ENCODE results near the gene SPTLC1. TPM values are rescaled to one million over a fixed set of nuclear protein-coding genes. Genes with fewer than 3 reads are reported as not detected.

Gene SPTLC1
- total and polyA plus RNA-seq, 2 of the 13 experiments (the other 11 are each of a cell fraction or from before 2014, with no cell fraction given): 56.2 to 72.5 TPM

DNA sequence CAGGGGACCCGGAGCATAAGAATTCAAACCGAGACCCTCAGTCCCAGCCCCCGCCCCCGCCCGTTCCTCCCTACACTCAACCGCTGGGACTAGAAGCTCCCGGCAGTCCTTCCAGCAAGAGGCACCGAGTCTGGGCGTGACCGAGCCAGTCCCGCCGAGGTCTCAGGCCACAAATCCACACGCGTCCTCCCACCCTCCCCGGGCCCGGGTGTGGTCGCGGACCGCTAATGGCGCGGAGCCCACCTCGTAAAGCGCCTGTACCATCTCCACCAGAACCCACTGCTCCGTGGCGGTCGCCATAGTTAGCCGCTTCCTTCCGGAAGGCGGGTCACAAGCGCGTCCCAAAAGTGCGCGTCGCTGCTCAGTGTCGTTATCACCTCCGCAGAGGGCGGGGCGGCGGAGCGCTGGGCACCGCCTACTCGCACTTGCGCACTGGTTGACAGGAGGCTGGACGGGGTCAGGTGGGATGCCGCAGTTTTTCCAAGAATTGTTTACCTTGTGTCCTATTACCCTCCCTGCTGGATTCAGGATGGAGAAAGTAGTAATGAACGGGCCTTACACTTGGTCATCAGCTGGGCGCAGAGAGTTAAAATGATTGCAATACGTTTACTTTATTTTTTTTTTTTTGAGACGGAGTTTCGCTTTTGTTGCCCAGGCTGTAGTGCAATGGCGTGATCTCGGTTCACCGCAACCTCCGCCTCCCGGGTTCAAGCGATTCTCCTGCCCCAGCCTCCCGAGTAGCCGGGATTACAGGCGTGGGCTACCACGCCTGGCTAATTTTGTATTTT is at the start of gene SPTLC1 (continued):
- TF ChIP-seq, protein P1, sequence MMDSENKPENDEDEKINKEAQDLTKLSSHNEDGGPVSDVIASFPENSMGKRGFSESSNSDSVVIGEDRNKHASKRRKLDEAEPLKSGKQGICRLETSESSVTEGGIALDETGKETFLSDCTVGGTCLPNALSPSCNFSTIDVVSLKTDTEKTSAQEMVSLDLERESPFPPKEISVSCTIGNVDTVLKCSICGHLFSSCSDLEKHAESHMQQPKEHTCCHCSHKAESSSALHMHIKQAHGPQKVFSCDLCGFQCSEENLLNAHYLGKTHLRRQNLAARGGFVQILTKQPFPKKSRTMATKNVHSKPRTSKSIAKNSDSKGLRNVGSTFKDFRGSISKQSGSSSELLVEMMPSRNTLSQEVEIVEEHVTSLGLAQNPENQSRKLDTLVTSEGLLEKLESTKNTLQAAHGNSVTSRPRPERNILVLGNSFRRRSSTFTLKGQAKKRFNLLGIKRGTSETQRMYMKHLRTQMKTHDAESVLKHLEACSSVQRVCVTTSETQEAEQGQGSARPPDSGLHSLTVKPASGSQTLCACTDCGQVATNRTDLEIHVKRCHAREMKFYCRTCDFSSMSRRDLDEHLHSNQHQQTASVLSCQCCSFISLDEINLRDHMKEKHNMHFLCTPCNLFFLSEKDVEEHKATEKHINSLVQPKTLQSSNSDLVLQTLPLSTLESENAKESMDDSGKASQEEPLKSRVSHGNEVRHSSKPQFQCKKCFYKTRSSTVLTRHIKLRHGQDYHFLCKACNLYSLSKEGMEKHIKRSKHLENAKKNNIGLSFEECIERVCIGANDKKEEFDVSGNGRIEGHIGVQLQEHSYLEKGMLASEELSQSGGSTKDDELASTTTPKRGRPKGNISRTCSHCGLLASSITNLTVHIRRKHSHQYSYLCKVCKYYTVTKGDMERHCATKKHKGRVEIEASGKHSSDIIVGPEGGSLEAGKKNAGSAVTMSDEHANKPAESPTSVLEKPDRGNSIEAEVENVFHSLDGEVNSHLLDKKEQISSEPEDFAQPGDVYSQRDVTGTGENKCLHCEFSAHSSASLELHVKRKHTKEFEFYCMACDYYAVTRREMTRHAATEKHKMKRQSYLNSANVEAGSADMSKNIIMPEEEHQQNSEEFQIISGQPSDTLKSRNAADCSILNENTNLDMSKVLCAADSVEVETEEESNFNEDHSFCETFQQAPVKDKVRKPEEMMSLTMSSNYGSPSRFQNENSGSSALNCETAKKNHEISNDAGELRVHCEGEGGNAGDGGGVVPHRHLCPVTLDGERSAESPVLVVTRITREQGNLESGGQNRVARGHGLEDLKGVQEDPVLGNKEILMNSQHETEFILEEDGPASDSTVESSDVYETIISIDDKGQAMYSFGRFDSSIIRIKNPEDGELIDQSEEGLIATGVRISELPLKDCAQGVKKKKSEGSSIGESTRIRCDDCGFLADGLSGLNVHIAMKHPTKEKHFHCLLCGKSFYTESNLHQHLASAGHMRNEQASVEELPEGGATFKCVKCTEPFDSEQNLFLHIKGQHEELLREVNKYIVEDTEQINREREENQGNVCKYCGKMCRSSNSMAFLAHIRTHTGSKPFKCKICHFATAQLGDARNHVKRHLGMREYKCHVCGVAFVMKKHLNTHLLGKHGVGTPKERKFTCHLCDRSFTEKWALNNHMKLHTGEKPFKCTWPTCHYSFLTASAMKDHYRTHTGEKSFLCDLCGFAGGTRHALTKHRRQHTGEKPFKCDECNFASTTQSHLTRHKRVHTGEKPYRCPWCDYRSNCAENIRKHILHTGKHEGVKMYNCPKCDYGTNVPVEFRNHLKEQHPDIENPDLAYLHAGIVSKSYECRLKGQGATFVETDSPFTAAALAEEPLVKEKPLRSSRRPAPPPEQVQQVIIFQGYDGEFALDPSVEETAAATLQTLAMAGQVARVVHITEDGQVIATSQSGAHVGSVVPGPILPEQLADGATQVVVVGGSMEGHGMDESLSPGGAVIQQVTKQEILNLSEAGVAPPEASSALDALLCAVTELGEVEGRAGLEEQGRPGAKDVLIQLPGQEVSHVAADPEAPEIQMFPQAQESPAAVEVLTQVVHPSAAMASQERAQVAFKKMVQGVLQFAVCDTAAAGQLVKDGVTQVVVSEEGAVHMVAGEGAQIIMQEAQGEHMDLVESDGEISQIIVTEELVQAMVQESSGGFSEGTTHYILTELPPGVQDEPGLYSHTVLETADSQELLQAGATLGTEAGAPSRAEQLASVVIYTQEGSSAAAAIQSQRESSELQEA (CRISPR knock-in tag; IDR thresholded peaks at IDR 0.05; ENCODE audit: not compliant biosample characterization): no peak
- 0 out of 2 replicates have a peak, but pooled peaks have one; percentile 51 for TF ChIP-seq ZNF776 (CRISPR knock-in tag; IDR thresholded peaks at IDR 0.05)
- TF ChIP-seq, protein P2, sequence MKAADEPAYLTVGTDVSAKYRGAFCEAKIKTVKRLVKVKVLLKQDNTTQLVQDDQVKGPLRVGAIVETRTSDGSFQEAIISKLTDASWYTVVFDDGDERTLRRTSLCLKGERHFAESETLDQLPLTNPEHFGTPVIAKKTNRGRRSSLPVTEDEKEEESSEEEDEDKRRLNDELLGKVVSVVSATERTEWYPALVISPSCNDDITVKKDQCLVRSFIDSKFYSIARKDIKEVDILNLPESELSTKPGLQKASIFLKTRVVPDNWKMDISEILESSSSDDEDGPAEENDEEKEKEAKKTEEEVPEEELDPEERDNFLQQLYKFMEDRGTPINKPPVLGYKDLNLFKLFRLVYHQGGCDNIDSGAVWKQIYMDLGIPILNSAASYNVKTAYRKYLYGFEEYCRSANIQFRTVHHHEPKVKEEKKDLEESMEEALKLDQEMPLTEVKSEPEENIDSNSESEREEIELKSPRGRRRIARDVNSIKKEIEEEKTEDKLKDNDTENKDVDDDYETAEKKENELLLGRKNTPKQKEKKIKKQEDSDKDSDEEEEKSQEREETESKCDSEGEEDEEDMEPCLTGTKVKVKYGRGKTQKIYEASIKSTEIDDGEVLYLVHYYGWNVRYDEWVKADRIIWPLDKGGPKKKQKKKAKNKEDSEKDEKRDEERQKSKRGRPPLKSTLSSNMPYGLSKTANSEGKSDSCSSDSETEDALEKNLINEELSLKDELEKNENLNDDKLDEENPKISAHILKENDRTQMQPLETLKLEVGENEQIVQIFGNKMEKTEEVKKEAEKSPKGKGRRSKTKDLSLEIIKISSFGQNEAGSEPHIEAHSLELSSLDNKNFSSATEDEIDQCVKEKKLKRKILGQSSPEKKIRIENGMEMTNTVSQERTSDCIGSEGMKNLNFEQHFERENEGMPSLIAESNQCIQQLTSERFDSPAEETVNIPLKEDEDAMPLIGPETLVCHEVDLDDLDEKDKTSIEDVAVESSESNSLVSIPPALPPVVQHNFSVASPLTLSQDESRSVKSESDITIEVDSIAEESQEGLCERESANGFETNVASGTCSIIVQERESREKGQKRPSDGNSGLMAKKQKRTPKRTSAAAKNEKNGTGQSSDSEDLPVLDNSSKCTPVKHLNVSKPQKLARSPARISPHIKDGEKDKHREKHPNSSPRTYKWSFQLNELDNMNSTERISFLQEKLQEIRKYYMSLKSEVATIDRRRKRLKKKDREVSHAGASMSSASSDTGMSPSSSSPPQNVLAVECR (CRISPR knock-in tag; IDR thresholded peaks at IDR 0.05; ENCODE audit: borderline replicate concordance): peak; percentile 93
- peak; percentile 26; the same call in 1 of the 2 replicates for TF ChIP-seq ZNF891 (CRISPR knock-in tag; IDR thresholded peaks at IDR 0.05)
- TF ChIP-seq, protein P3, sequence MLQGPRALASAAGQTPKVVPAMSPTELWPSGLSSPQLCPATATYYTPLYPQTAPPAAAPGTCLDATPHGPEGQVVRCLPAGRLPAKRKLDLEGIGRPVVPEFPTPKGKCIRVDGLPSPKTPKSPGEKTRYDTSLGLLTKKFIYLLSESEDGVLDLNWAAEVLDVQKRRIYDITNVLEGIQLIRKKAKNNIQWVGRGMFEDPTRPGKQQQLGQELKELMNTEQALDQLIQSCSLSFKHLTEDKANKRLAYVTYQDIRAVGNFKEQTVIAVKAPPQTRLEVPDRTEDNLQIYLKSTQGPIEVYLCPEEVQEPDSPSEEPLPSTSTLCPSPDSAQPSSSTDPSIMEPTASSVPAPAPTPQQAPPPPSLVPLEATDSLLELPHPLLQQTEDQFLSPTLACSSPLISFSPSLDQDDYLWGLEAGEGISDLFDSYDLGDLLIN (CRISPR knock-in tag; IDR thresholded peaks at IDR 0.05; ENCODE audit: borderline replicate concordance): 0 out of 2 replicates have a peak, but pooled peaks have one; percentile 38
- TF ChIP-seq BRF2 (CRISPR knock-in tag; IDR thresholded peaks at IDR 0.05): no peak
- TF ChIP-seq GLI4 (CRISPR knock-in tag; IDR thresholded peaks at IDR 0.05; ENCODE audit: borderline replicate concordance): no peak
- TF ChIP-seq MAFF (IDR thresholded peaks at IDR 0.05; ENCODE audit: low read depth, low read length): no peak
- 0 out of 2 replicates have a peak, but pooled peaks have one; percentile 9 for TF ChIP-seq ZNF644 (CRISPR knock-in tag; IDR thresholded peaks at IDR 0.05; ENCODE audit: low read depth)
- TF ChIP-seq CEBPB (IDR thresholded peaks at IDR 0.05; ENCODE audit: borderline replicate concordance, low read depth, low read length): no peak
- TF ChIP-seq ZNF850 (CRISPR knock-in tag; conservative IDR thresholded peaks at IDR 0.05): no peak
